ENCODE measurements around the gene SAT2.
"Not testable (repeated sequence)": the region's sequence is repeated elsewhere in the genome, so short reads cannot be mapped to it uniquely, and the experiment has no call there.

Gene SAT2

DNA sequence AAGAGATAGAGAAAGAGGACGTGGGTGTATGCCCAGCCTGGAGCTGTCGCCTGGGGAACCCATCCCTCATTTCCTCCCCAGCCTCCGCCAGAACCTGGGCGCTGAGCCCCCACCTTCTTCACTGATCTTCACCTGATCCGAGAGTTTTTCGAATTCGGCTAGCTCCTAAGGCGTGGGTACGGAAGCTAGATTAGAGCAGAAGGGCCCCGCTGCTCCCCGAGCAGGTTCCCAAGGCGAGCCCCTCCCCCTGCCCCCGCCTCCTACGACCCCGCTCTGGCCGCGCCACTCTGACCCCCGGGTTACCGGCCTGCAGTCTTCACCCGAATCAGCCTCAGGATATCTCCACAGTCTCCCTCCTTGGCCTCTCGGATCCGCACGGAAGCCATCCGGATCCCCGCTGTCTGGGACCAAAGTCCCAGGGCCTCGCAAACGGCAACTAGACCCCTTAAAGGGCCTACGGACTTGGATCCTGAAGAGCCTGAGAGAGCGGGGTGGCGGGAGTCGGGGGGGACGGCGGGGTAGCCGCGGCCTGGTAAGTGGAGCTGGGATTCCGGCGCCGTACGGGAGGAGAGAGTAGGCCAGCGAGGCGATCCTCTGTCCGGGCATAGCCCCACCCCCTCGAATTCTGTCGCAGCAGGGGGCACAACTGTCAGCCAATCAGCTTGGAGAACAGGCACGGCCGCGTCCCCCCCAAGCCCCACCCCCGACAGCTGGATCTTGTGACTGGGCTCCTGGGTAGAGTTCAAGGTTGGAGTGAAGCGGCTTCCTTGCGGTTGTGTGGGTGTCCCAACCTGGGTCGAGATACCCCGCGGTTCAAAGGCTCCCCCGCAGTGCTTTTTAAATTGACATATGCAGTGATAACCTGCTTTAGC lies at the start of gene SAT2:
TSS of gene SAT2 (minus strand) at position 572 of the 872 bp plus-strand sequence. CDS start at position 386, 186 bp downstream.
- peak; percentile 96 for DNase-seq (ENCODE audit: low spot score)

GRCh38 chr17:7676533-7676932 lies 48.9 kb upstream of the SAT2 start:
- no peak for DNase-seq (ENCODE audit: low spot score)

GRCh38 chr17:7674934-7675333 lies 47.3 kb upstream of the SAT2 start:
- no peak for DNase-seq (ENCODE audit: low spot score)

DNA sequence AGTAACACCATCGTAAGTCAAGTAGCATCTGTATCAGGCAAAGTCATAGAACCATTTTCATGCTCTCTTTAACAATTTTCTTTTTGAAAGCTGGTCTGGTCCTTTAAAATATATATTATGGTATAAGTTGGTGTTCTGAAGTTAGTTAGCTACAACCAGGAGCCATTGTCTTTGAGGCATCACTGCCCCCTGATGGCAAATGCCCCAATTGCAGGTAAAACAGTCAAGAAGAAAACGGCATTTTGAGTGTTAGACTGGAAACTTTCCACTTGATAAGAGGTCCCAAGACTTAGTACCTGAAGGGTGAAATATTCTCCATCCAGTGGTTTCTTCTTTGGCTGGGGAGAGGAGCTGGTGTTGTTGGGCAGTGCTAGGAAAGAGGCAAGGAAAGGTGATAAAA lies 45.6 kb upstream of the SAT2 start:
- DNase-seq (ENCODE audit: low spot score), result no peak

DNA sequence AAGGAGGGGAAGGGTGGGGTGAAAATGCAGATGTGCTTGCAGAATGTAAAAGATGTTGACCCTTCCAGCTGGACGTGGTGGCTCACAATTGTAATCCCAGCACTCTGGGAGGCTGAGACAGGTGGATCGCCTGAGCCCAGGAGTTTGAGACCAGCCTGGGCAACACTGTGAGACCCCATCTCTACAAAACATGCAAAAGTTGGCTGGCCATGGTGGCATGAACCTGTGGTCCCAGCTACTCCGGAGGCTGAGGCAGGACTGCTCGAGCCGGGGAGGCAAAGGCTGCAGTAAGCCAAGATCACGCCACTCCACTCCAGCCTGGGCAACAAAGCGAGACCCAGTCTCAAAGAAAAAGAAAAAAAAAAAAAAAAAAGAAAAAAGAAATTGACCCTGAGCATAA lies 40.9 kb upstream of the SAT2 start:
- no peak for DNase-seq (ENCODE audit: low spot score)

- DNase-seq (ENCODE audit: low spot score), result peak; percentile 76
These were observed 40.2 kb upstream of the SAT2 start for GRCh38 chr17:7667656-7668406.

- peak; percentile 74 for DNase-seq (ENCODE audit: low spot score)
These were observed 29.5 kb upstream of the SAT2 start for GRCh38 chr17:7656958-7657609.

DNA sequence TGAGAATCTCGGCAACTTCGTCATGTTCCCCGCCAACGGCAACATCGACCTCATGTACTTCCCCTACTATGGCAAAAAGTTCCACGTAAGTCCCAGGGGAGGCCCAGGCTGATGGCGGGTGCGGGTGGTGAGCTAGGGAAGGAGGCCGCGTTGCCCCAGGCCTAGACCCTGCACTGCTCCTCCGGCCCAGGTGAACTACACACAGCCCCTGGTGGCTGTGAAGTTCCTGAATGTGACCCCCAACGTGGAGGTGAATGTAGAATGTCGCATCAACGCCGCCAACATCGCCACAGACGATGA lies 27.9 kb upstream of the SAT2 start:
- no peak for DNase-seq (ENCODE audit: low spot score)

GRCh38 chr17:7654832-7655540 lies 27.4 kb upstream of the SAT2 start:
- DNase-seq (ENCODE audit: low spot score), result no peak

DNA sequence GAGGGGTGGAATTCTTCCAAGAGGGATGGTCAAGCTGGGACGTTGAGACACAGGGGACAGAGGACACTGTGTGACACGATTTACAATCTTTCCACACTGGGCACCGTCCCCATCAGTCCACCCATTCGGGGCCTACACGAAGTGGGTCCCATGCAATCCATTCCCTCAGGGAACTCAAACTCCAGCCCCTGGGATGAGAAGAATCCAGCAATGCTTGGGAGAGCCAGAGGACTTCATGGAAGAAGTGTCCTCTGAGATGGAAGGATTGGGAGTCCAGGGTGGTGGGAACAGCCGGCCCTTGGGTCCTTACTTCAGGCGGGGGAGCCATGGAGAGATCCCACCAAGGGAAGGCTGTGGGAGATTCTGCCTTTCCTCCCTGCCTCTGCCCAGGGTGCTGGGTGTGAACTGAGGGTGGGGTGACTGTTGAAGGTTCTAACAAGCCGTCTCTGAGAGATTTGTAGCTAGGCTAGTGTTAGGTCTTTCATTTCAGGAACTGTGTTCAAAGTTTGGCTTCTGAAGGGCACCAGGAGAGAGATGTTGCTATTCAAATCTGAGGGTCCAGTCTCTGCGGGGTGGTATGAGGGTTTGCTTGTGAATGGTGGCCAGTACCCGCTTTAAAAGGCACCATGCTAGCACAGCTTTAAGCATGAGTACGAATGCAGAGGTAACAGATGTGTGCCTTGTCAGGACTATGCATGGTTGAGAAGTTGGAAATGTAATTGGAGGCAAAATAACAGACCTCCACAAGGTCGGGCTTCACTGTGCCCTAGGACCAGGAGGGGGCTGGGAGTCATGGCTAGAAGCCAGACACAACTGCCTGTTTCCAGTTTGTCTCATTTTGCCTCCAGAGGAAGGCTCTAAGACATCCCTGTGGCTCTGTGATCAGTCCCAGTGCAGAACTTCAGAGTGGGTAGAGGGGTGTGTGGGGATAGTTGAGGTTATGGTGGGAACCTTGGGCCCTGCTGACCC lies 25.1 kb upstream of the SAT2 start:
- DNase-seq (ENCODE audit: low spot score), result no peak

DNA sequence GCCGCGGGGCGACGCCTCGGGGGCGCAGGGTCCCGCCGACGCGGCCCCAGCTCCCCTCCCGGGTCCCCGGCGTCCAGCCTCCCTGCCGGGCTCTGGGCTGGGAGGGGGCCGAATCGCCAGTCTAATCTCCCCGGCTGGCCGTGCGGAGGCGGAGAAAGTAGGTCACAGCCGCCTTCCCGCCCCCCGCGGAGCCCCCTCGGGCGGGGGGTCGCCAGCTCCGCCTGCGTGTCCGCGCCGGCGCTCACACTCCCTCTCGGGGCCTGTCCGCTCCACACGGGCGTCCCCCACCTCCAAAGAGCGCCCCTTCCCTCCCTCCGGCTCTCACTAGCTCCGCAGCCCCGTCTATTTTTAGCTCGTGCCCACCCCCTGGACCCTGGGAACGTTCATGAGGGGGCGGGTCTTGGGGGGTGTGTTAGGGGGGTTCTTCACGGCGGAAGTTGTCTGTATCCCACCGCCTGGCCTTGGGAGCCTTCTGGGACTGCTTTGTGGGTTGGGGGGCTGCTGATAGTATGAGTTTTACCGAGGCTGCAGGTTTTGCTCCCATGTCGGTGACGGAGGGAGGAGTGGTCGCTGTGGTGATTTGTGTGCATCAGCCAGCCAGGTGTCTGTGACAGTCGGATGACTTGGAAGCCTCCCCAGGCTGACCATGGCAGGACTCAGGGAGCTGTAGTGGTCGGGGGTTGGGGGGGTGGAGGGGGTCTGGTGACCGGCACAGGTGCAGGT lies 24.2 kb upstream of the SAT2 start:
- DNase-seq (ENCODE audit: low spot score), result no peak

- DNase-seq (ENCODE audit: low spot score), result no peak
These were observed 23.6 kb upstream of the SAT2 start for GRCh38 chr17:7651097-7651664.

GRCh38 chr17:7650509-7651096 lies 23.0 kb upstream of the SAT2 start, which contains the start of gene ATP1B2:
ATP1B2 (plus strand) TSS chr17:7650926; CDS start chr17:7651519, 593 bp downstream.
- peak; percentile 67 for DNase-seq (ENCODE audit: low spot score)

GRCh38 chr17:7647018-7647417 lies 19.4 kb upstream of the SAT2 start:
- no peak for DNase-seq (ENCODE audit: low spot score)

- DNase-seq (ENCODE audit: low spot score), result no peak
These were observed 18.8 kb upstream of the SAT2 start for GRCh38 chr17:7646457-7646856.

DNA sequence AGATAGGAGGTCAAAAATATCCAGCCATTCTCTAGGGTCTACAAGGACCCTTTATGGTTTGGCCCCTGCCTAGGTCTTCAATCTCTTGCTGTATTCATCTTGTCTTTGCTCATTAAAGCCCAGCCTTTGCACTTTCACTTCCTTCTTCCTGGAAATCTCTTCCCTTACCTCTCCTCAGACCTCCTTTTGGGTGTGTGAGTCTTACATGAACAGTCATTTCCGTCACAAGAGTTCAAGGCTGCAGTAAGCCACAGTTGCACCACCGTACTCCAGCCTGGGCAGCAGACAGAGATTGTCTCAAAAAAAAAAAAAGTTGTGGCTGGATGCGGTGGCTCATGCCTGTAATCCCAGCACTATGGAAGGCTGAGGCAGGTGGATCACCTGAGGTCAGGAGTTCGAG lies 17.2 kb upstream of the SAT2 start:
- no peak for DNase-seq (ENCODE audit: low spot score)

GRCh38 chr17:7641635-7642034 lies 14.0 kb upstream of the SAT2 start:
- DNase-seq (ENCODE audit: low spot score), result not testable (repeated sequence)

DNA sequence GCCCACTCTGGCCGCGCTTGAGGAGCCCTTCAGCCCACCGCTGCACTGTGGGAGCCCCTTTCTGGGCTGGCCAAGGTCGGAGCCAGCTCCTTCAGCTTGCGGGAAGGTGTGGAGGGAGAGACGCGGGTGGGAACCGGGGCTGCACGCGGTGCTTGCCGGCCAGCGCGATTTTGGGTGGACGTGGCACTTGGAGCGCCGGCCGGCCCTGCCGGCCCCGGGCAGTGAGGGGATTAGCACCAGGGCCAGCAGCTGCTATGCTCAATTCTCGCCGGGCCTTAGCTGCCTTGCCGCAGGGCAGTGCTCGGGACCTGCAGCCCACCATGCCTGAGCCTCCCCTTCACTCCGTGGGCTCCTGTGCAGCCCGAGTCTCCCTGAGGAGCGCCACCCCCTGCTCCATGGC lies 13.2 kb upstream of the SAT2 start:
- no peak for DNase-seq (ENCODE audit: low spot score)

DNA sequence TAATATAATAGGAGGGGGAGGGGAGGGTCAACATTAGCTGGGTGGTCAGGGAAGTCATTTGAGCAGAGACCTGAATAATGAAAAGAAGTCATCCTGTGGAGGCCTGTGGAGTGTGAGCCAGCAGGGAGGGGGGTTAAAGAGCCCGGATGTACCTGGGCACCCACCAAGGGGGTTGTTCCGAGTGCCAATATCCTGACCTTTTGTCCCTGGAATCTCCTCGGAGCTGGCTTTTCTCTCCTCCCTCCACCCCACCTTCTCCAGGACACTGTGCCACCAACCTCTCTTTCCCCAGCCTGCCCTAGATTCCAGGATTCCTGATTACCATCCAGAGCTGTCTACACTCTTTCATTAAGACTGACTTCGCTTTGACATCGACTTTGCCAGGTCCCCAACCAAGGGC lies 8.5 kb upstream of the SAT2 start:
- no peak for DNase-seq (ENCODE audit: low spot score)

GRCh38 chr17:7634384-7634783 lies 6.8 kb upstream of the SAT2 start:
- DNase-seq (ENCODE audit: low spot score), result no peak

Measured in globus pallidus (tissue), 1 donor.